ENCODE results near the gene UQCR10. TPM values are rescaled to one million over a fixed set of nuclear protein-coding genes. Genes with fewer than 3 reads are reported as not detected.
A peak's percentile ranks its signal among the peaks of the same experiment; 100 is the strongest.

UQCR10 gene
- total RNA-seq = 10 to 100 TPM; 67.5 to 92.4 TPM
- polyA plus RNA-seq = 100 to 1,000 TPM; 174 to 290 TPM
- long read RNA-seq, donor 1, transcript UQCR10-202 (2 exons, 584 nt) = minor isoform, 25 of 287 reads
- long read RNA-seq, donor 1, transcript UQCR10-201 (2 exons, 916 nt) = major isoform, 262 of 287 reads
- long read RNA-seq, donor 1, partial matches to known transcripts = 0 of 287 reads
- long read RNA-seq, donor 1, other reads (novel, unspliced or antisense) = 0 of 287 reads
- long read RNA-seq, donor 2, transcript UQCR10-201 (2 exons, 916 nt) = major isoform, 110 of 126 reads
- long read RNA-seq, donor 2, transcript UQCR10-202 (2 exons, 584 nt) = minor isoform, 16 of 126 reads
- long read RNA-seq, donor 2, partial matches to known transcripts = 0 of 126 reads
- long read RNA-seq, donor 2, other reads (novel, unspliced or antisense) = 0 of 126 reads
- long read RNA-seq, donor 3, transcript UQCR10-202 (2 exons, 584 nt) = minor isoform, 33 of 163 reads
- long read RNA-seq, donor 3, transcript UQCR10-201 (2 exons, 916 nt) = major isoform, 130 of 163 reads
- long read RNA-seq, donor 3, partial matches to known transcripts = 0 of 163 reads
- long read RNA-seq, donor 3, other reads (novel, unspliced or antisense) = 0 of 163 reads
- long read RNA-seq, donor 4, transcript UQCR10-202 (2 exons, 584 nt) = minor isoform, 22 of 146 reads
- long read RNA-seq, donor 4, transcript UQCR10-201 (2 exons, 916 nt) = major isoform, 124 of 146 reads
- long read RNA-seq, donor 4, partial matches to known transcripts = 0 of 146 reads
- long read RNA-seq, donor 4, other reads (novel, unspliced or antisense) = 0 of 146 reads
- long read RNA-seq, donor 5, transcript UQCR10-201 (2 exons, 916 nt) = major isoform, 277 of 328 reads
- long read RNA-seq, donor 5, transcript UQCR10-202 (2 exons, 584 nt) = minor isoform, 37 of 328 reads
- long read RNA-seq, donor 5, partial matches to known transcripts = 8 of 328 reads
- long read RNA-seq, donor 5, other reads (novel, unspliced or antisense) = 6 of 328 reads

DNA sequence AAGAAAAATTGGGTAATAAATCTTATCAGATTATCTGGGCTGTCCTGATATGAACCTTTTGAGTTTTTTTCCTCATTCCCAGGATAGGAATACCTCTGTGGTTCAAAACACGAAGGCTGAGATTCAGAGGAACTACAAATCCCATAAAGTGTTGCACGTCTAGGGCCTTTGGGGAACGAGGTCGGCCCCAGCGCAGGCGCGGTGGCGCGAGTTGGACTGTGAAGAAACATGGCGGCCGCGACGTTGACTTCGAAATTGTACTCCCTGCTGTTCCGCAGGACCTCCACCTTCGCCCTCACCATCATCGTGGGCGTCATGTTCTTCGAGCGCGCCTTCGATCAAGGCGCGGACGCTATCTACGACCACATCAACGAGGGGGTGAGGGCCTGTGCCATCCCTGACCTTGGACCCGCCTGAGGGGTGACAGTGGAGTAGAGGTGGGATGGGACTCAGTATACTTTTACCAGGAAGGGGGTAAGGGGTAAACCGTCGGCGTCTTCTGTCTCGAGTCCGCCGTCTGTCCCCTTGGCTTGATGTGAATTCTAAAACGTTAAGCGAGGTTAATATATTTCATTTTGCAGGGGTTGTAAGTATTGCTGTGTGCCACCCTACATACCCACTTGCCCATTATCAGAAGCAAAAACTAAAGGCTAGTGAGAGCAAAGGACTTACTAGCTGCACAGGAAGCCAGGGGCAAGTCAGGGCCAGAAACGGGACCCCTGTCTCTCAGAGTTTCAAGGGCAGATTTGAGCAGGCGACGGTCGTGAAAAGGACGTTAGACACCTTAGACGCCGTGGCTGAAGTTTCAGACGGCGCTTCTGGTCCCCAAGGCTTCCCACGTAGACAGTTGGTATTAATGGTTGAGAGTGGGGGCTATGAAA, at the start of gene UQCR10:
Gene UQCR10, plus strand, starts transcription at position 199 of the 881 bp plus-strand sequence. Its CDS starts 30 bp downstream, at position 229.
- peaks cover 10 to 19% (median 11%) of the 10 kb centered on the region in 4 donors for H3K36me3 ChIP-seq (ENCODE audit: control insufficient read depth in 4 of 4, insufficient read depth in 4 of 4, low read length in 4 of 4)
- no peaks in the 10 kb centered on the region for H3K27me3 ChIP-seq (ENCODE audit: control insufficient read depth in 3 of 3, insufficient read depth in 3 of 3, low read length in 2 of 3)
- peaks cover 5 to 18% (median 14%) of the 10 kb centered on the region in 5 donors for H3K4me1 ChIP-seq (ENCODE audit: control insufficient read depth in 5 of 5, insufficient read depth in 5 of 5, low read length in 5 of 5)
- no peaks in the 10 kb centered on the region for H3K9me3 ChIP-seq (ENCODE audit: control insufficient read depth in 4 of 4, insufficient read depth in 3 of 4, low read length in 3 of 4)
- ATAC-seq (ENCODE audit: insufficient read depth, low FRiP score) = peak; percentile 82
- peak within 1 kb of the TSS; percentile 98 for H3K4me3 ChIP-seq
- DNase-seq = peak; percentile 92 to 96 (median 95)
- peak within 1 kb of the TSS; percentile 85 to 91 for H3K27ac ChIP-seq (ENCODE audit: low read depth in 1 of 2, low read length in 1 of 2)
- 0 to 1% methylated on average over 46 of the region's 46 CpGs for WGBS, 2 donors
- TF ChIP-seq, protein P1, sequence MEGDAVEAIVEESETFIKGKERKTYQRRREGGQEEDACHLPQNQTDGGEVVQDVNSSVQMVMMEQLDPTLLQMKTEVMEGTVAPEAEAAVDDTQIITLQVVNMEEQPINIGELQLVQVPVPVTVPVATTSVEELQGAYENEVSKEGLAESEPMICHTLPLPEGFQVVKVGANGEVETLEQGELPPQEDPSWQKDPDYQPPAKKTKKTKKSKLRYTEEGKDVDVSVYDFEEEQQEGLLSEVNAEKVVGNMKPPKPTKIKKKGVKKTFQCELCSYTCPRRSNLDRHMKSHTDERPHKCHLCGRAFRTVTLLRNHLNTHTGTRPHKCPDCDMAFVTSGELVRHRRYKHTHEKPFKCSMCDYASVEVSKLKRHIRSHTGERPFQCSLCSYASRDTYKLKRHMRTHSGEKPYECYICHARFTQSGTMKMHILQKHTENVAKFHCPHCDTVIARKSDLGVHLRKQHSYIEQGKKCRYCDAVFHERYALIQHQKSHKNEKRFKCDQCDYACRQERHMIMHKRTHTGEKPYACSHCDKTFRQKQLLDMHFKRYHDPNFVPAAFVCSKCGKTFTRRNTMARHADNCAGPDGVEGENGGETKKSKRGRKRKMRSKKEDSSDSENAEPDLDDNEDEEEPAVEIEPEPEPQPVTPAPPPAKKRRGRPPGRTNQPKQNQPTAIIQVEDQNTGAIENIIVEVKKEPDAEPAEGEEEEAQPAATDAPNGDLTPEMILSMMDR (IDR thresholded peaks at IDR 0.05; ENCODE audit: control extremely low read depth, extremely low read depth) = no peak
- H3K9ac ChIP-seq (ENCODE audit: insufficient read depth in 1 of 2, low read length in 2 of 2) = peak within 1 kb of the TSS; percentile 98 to 99

DNA sequence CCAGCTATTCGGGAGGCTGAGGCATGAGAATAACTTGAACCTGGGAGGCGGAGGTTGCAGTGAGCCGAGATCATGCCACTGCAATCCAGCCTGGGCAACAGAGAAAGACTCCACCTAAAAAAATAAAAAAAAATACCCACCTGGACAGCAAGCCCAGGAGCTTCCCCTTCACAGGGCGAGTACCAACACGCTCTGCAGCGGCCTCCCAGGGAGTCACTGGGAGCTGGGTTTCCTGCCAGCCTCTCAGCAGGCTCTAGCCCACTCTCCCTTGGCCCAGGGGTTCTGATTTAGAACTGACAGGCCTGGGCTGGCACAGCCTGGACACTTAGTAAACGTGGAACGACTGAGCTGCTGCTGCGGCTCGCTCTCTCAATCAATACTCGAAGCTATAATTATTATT, 49.4 kb upstream of the UQCR10 start:
- TF ChIP-seq, protein P1 (IDR thresholded peaks at IDR 0.05; ENCODE audit: control extremely low read depth, extremely low read depth) = no peak

More for the DNA sequence above, 49.4 kb upstream of the UQCR10 start:
- 84 to 94% methylated on average over 11 of the region's 11 CpGs for WGBS, 2 donors
- Histone ChIP-seq H3K9me3 (ENCODE audit: control insufficient read depth in 4 of 4, insufficient read depth in 3 of 4, low read length in 3 of 4) (peaks cover 0 to 4% (median 0%) of the 10 kb centered on the region in 4 donors), H3K27ac (ENCODE audit: low read depth in 1 of 2, low read length in 1 of 2) (no peak overlapping the region), H3K9ac (ENCODE audit: insufficient read depth in 1 of 2, low read length in 2 of 2) (no peak overlapping the region), H3K4me3 (no peak overlapping the region), H3K27me3 (ENCODE audit: control insufficient read depth in 3 of 3, insufficient read depth in 3 of 3, low read length in 2 of 3) (peaks cover 0 to 34% (median 9%) of the 10 kb centered on the region in 3 donors), H3K36me3 (ENCODE audit: control insufficient read depth in 4 of 4, insufficient read depth in 4 of 4, low read length in 4 of 4) (no peaks in the 10 kb centered on the region), H3K4me1 (ENCODE audit: control insufficient read depth in 5 of 5, insufficient read depth in 5 of 5, low read length in 5 of 5) (peaks cover 0 to 4% (median 0%) of the 10 kb centered on the region in 5 donors)
- no peak for DNase-seq
- ATAC-seq (ENCODE audit: insufficient read depth, low FRiP score) = no peak
